ENCODE measurements around the gene ECPAS. TPM values are rescaled to one million over a fixed set of nuclear protein-coding genes. Genes with fewer than 3 reads are reported as not detected.
"Not testable (repeated sequence)": the region's sequence is repeated elsewhere in the genome, so short reads cannot be mapped to it uniquely, and the experiment has no call there.

ECPAS gene
- total RNA-seq, 1 donor from 2014 or later: 86.4 TPM

- no peak for TF ChIP-seq CTCF (conservative IDR thresholded peaks at IDR 0.05)
- Mint-ChIP-seq H3K36me3 (ENCODE audit: low read depth) (peaks cover 53% of the 10 kb centered on the region), H3K4me1 (peaks cover 8% of the 10 kb centered on the region), H3K27ac (ENCODE audit: unreplicated experiment) (no peak overlapping the region), H3K9me3 (peaks cover 3% of the 10 kb centered on the region), H3K4me3 (no peak overlapping the region), H3K27me3 (ENCODE audit: low read depth) (no peaks in the 10 kb centered on the region)
- no peak for DNase-seq (ENCODE audit: low read depth, low spot score)
Observed at GRCh38 chr9:111412280-111412679, 71.9 kb downstream of the ECPAS start.

DNA sequence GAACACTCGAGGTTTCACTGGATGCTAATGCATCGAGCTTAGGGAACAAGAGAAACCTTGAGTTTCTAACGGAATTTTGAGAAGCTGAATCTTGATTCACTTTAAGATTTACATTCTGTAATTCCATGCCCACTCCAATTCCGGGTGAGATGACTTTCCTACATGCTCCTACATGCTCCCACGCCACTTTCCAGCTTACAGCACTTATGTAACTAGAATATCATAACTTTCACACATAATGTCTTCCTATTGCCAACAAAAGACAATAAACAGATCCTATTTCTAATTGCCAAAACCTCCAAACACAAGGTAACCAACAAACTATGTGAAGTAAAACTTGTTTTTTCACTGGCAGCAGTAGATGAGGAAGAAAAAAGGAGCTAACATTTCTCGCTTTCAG lies 72.9 kb downstream of the ECPAS start:
- no peak for TF ChIP-seq CTCF (conservative IDR thresholded peaks at IDR 0.05)

DNA sequence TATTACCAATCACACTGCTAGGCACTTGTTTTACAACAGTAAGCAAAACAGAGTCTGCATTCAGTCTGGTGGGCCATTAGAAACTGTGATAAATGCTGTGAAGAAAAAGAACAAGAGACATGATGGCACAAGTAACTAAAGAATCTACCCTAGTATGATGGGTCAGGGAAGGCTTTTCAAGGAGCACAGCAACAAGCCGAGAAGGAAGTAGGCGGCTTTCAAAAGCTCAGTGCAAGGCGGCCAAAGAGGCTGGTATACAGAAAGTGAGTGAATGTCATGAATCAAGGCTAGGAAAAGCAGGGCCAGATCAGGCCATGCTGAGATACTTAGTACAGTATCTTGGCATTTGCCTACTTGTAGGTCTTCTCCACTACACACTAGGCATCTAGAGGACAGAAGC lies 76.4 kb downstream of the ECPAS start:
- peaks cover 56% of the 10 kb centered on the region for H3K36me3 Mint-ChIP-seq (ENCODE audit: low read depth)
- peaks cover 8% of the 10 kb centered on the region for H3K4me1 Mint-ChIP-seq
- H3K27ac Mint-ChIP-seq (ENCODE audit: unreplicated experiment): no peak overlapping the region
- H3K27me3 Mint-ChIP-seq (ENCODE audit: low read depth): no peaks in the 10 kb centered on the region
- peaks cover 3% of the 10 kb centered on the region for H3K9me3 Mint-ChIP-seq
- no peak for TF ChIP-seq CTCF (conservative IDR thresholded peaks at IDR 0.05)
- H3K4me3 Mint-ChIP-seq: no peak overlapping the region
- DNase-seq (ENCODE audit: low read depth, low spot score): no peak

More for the DNA sequence above, 72.9 kb downstream of the ECPAS start:
- Mint-ChIP-seq H3K27me3 (ENCODE audit: low read depth) (no peaks in the 10 kb centered on the region), H3K36me3 (ENCODE audit: low read depth) (peaks cover 48% of the 10 kb centered on the region), H3K4me1 (peaks cover 8% of the 10 kb centered on the region), H3K9me3 (peaks cover 3% of the 10 kb centered on the region), H3K27ac (ENCODE audit: unreplicated experiment) (no peak overlapping the region), H3K4me3 (no peak overlapping the region)
- no peak for DNase-seq (ENCODE audit: low read depth, low spot score)

GRCh38 chr9:111405701-111406100 lies 78.5 kb downstream of the ECPAS start:
- H3K4me1 Mint-ChIP-seq: no peaks in the 10 kb centered on the region
- H3K27ac Mint-ChIP-seq (ENCODE audit: unreplicated experiment): no peak overlapping the region
- H3K9me3 Mint-ChIP-seq: peaks cover 17% of the 10 kb centered on the region
- H3K4me3 Mint-ChIP-seq: no peak overlapping the region
- no peak for DNase-seq (ENCODE audit: low read depth, low spot score)
- H3K27me3 Mint-ChIP-seq (ENCODE audit: low read depth): no peaks in the 10 kb centered on the region
- TF ChIP-seq CTCF (conservative IDR thresholded peaks at IDR 0.05): no peak
- peaks cover 63% of the 10 kb centered on the region for H3K36me3 Mint-ChIP-seq (ENCODE audit: low read depth)

DNA sequence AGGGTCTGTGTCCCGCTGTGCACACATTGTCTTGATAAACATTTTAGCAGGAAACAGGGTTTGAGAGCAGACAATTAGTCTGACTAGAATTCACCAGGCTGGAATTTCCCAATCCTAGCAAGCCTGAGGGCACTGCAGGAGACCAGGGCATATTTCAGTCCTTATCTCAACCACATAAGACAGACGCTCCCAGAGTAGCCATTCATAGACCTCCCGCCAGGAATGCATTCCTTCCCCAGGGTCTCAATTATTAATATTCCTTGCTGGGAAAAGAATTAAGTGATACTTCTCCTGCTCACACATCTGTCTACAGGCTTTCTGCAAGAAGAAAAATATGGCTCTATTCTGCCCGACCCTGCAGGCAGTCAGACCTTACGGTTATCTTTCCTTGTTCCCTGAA lies 82.7 kb downstream of the ECPAS start:
- not testable (repeated sequence) for H3K4me1 Mint-ChIP-seq; H3K4me3 Mint-ChIP-seq; DNase-seq (ENCODE audit: low read depth, low spot score); H3K27me3 Mint-ChIP-seq (ENCODE audit: low read depth); H3K27ac Mint-ChIP-seq (ENCODE audit: unreplicated experiment)
- H3K9me3 Mint-ChIP-seq: peaks cover 16% of the 10 kb centered on the region
- H3K36me3 Mint-ChIP-seq (ENCODE audit: low read depth): peaks cover 58% of the 10 kb centered on the region

GRCh38 chr9:111400564-111400898 lies 83.7 kb downstream of the ECPAS start:
- no peak for DNase-seq (ENCODE audit: low read depth, low spot score)
- Mint-ChIP-seq H3K4me1 (no peaks in the 10 kb centered on the region), H3K27ac (ENCODE audit: unreplicated experiment) (no peak overlapping the region), H3K9me3 (peaks cover 16% of the 10 kb centered on the region), H3K4me3 (no peak overlapping the region), H3K36me3 (ENCODE audit: low read depth) (peaks cover 53% of the 10 kb centered on the region), H3K27me3 (ENCODE audit: low read depth) (no peaks in the 10 kb centered on the region)
- TF ChIP-seq CTCF (conservative IDR thresholded peaks at IDR 0.05): no peak
